Stimulated activated CD4-positive, alpha-beta T cell treated with anti-CD3 and anti-CD28 coated beads, Interleukin-2, amount 100 ng/mL, for 24 hours (primary cell): ENCODE measurements around the gene AHNAK2.
"Not testable (repeated sequence)": the region's sequence is repeated elsewhere in the genome, so short reads cannot be mapped to it uniquely, and the experiment has no call there.

Source experiments
- DNase-seq, 2 donors: peaks; one replicate each; pipeline ENCODE4 v3.0.0-alpha.2; 2020

Gene AHNAK2

GRCh38 chr14:104977681-104978653 lies at the start of gene AHNAK2:
TSS of gene AHNAK2 (minus strand) at chr14:104978374. CDS start at chr14:104978237, 137 bp downstream.
- DNase-seq, result peak; percentile 61 to 73

GRCh38 chr14:105027718-105028117 lies 49.5 kb upstream of the AHNAK2 start:
- not testable (repeated sequence) for DNase-seq

- DNase-seq, result no peak
Measured at GRCh38 chr14:105026802-105027563, 48.8 kb upstream of the AHNAK2 start.

GRCh38 chr14:105026033-105026785 lies 48.0 kb upstream of the AHNAK2 start:
- DNase-seq, result no peak

GRCh38 chr14:105025429-105025828 lies 47.3 kb upstream of the AHNAK2 start:
- no peak for DNase-seq

- DNase-seq, result no peak
Measured at GRCh38 chr14:105023791-105024480, 45.8 kb upstream of the AHNAK2 start.

- DNase-seq, result no peak
Measured at GRCh38 chr14:105023144-105023543, 45.0 kb upstream of the AHNAK2 start.

- DNase-seq, result no peak
Measured at GRCh38 chr14:105022276-105022670, 44.1 kb upstream of the AHNAK2 start.

- DNase-seq, result peak; percentile 57 to 58
Measured at GRCh38 chr14:105021656-105022275, 43.6 kb upstream of the AHNAK2 start.

- peak; percentile 97 to 98 for DNase-seq
Measured at GRCh38 chr14:105020815-105021655, 42.9 kb upstream of the AHNAK2 start, which contains the start of gene CDCA4. TSS of gene CDCA4 (minus strand) at chr14:105021083. CDS start at chr14:105011929, 9,154 bp downstream.

- DNase-seq, result peak; percentile 62 to 66
Measured at GRCh38 chr14:105019861-105020814, 42.0 kb upstream of the AHNAK2 start.

- no peak for DNase-seq
Measured at GRCh38 chr14:105018414-105018813, 40.2 kb upstream of the AHNAK2 start.

- no peak for DNase-seq
Measured at GRCh38 chr14:105015905-105016304, 37.7 kb upstream of the AHNAK2 start.

GRCh38 chr14:105015242-105015641 lies 37.1 kb upstream of the AHNAK2 start:
- DNase-seq, result no peak

GRCh38 chr14:105014631-105015030 lies 36.5 kb upstream of the AHNAK2 start:
- DNase-seq, result no peak

GRCh38 chr14:105014032-105014431 lies 35.9 kb upstream of the AHNAK2 start:
- no peak for DNase-seq

- no peak for DNase-seq
Measured at GRCh38 chr14:105013150-105013785, 35.1 kb upstream of the AHNAK2 start.

GRCh38 chr14:105012171-105012985 lies 34.2 kb upstream of the AHNAK2 start:
- DNase-seq, result no peak
